Fibroblast of lung (primary cell): ENCODE measurements around the gene APOBEC4. TPM values are rescaled to one million over a fixed set of nuclear protein-coding genes. Genes with fewer than 3 reads are reported as not detected.

Source experiments
- DNase-seq, 2 donors: peaks; one replicate each; pipeline versions ENCODE4 v3.0.0 to v3.0.0-alpha.2; 2010; ENCODE audit warnings: low read depth in 2 of 2
- H2AFZ ChIP-seq: 2 replicates; pipeline ENCODE4 v1.5.1; 2012; ENCODE audit warnings: low read length, control low read depth, inconsistent platforms
- H3K27ac ChIP-seq: 2 replicates; pipeline ENCODE4 v1.5.1; 2011; ENCODE audit warnings: low read length, control low read depth; ENCODE audit not compliant: insufficient read depth
- H3K27me3 ChIP-seq: 2 replicates; pipeline ENCODE4 v1.5.1; 2011; ENCODE audit warnings: mild to moderate bottlenecking, low read length; ENCODE audit not compliant: control insufficient read depth, insufficient read depth
- H3K36me3 ChIP-seq: 2 replicates; pipeline ENCODE4 v1.5.1; 2011; ENCODE audit warnings: low read length; ENCODE audit not compliant: control insufficient read depth, insufficient read depth
- H3K4me1 ChIP-seq: 2 replicates; pipeline ENCODE4 v1.5.1; 2011; ENCODE audit warnings: low read length; ENCODE audit not compliant: control insufficient read depth, insufficient read depth; ENCODE audit errors: extremely low read depth
- H3K4me2 ChIP-seq: 2 replicates; pipeline ENCODE4 v1.5.1; 2011; ENCODE audit warnings: low read length, control low read depth; ENCODE audit not compliant: insufficient read depth; ENCODE audit errors: extremely low read depth
- H3K4me3 ChIP-seq, 4 experiments: fragments of 200-600 bp in 1 of 4; sonication (generic) in 1 of 4; replicated peaks in 1 of 4; 2 replicates each; pipeline ENCODE4 v1.5.1; 2011 to 2016; ENCODE audit warnings: low read length in 4 of 4, low read depth in 3 of 4, mild to moderate bottlenecking in 3 of 4, control low read depth in 2 of 4, inconsistent platforms in 1 of 4, mixed read lengths in 1 of 4; ENCODE audit not compliant: insufficient read depth in 1 of 4; ENCODE audit errors: control extremely low read depth in 1 of 4
- H3K79me2 ChIP-seq: 2 replicates; pipeline ENCODE4 v1.5.1; 2012; ENCODE audit warnings: mild to moderate bottlenecking, low read length, inconsistent platforms; ENCODE audit not compliant: control insufficient read depth, insufficient read depth
- H3K9ac ChIP-seq: 2 replicates; pipeline ENCODE4 v1.5.1; 2011; ENCODE audit warnings: mild to moderate bottlenecking, low read length, control low read depth; ENCODE audit not compliant: insufficient read depth
- H3K9me3 ChIP-seq: 2 replicates; pipeline ENCODE4 v1.5.1; 2012; ENCODE audit warnings: low read depth, low read length; ENCODE audit not compliant: control insufficient read depth, insufficient read depth
- H4K20me1 ChIP-seq: 2 replicates; pipeline ENCODE4 v1.5.1; 2011; ENCODE audit warnings: low read length; ENCODE audit not compliant: control insufficient read depth, insufficient read depth; ENCODE audit errors: extremely low read depth
- EZH2 ChIP-seq: IDR thresholded peaks from 2 replicates; pipeline ENCODE4 v1.5.1; 2012; ENCODE audit warnings: low read length, control low read depth, mild to moderate bottlenecking; ENCODE audit errors: missing control alignments
- polyA plus RNA-seq, 2 donors: library from polyadenylated mRNA; depleted of rRNA in 1 of 2; stranded (reverse) in 1 of 2; unstranded in 1 of 2; fragments of >200 nt; gene quantifications; 2 replicates each; pipeline ENCODE4 v1.2.1, GENCODE V29; 2011 to 2012; ENCODE audit warnings: missing spikeins in 1 of 2
- total RNA-seq: library from RNA; depleted of rRNA; stranded (reverse); fragments of >200 nt; gene quantifications from 2 replicates; pipeline ENCODE4 v1.2.1, GENCODE V29; 2014
- TF ChIP-seq, protein P1 (sequence below), 2 donors: IDR thresholded peaks in 1 of 2; conservative IDR thresholded peaks in 1 of 2; 1 replicate in 1 of 2; 2 replicates in 1 of 2; pipeline ENCODE4 v1.5.1; 2011 to 2012; ENCODE audit warnings: low read length in 2 of 2, control low read depth in 1 of 2, inconsistent platforms in 1 of 2, low read depth in 1 of 2, mild to moderate bottlenecking in 1 of 2

Gene APOBEC4
- total and polyA plus RNA-seq, 2 donors (not counting 1 experiment from before 2014, with no cell fraction given) = not detected

DNA sequence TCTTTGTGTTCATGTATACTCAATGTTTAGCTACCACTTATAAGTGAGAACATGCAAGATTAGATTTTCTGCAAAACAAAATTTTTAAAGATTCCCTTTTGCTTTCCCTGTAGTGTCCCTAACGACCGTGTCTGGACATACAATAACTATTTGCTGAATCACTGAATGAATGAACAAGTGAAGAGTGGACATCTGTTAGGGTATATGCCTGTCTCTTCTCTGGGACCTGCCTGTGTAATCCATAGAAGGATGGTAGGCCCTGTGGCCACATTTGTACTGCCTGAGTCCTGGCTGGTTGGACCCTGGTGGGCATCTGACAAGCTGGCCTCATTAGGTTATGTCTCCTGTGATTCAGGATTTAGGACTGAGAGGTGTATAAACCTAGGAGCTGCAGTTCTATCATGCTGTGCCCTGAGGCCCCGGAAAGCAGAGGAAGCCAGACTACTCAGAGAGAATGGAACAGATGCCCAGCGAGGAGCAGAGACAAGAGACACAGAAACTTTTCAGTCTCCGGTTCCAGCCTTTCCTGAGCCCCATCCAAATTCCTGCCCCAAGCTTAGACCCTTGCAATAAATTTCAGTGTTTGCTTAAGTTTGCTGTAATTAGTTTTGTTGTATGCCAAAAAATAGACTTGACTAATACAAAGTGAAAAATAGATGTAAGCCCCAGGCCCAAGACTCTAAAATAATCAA lies 55.3 kb downstream of the APOBEC4 start:
- no peaks in the 10 kb centered on the region for H3K36me3 ChIP-seq
- H3K27ac ChIP-seq = no peak overlapping the region
- H3K27me3 ChIP-seq = no peaks in the 10 kb centered on the region
- H3K4me2 ChIP-seq = no peak overlapping the region
- TF ChIP-seq, protein P1, sequence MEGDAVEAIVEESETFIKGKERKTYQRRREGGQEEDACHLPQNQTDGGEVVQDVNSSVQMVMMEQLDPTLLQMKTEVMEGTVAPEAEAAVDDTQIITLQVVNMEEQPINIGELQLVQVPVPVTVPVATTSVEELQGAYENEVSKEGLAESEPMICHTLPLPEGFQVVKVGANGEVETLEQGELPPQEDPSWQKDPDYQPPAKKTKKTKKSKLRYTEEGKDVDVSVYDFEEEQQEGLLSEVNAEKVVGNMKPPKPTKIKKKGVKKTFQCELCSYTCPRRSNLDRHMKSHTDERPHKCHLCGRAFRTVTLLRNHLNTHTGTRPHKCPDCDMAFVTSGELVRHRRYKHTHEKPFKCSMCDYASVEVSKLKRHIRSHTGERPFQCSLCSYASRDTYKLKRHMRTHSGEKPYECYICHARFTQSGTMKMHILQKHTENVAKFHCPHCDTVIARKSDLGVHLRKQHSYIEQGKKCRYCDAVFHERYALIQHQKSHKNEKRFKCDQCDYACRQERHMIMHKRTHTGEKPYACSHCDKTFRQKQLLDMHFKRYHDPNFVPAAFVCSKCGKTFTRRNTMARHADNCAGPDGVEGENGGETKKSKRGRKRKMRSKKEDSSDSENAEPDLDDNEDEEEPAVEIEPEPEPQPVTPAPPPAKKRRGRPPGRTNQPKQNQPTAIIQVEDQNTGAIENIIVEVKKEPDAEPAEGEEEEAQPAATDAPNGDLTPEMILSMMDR (conservative IDR thresholded peaks at IDR 0.05 in 1 of 2, IDR thresholded peaks at IDR 0.05 in 1 of 2; ENCODE audit: low read depth in 1 of 2, low read length in 2 of 2) = no peak
- TF ChIP-seq EZH2 = no peak
- no peak overlapping the region for H3K4me3 ChIP-seq
- H3K79me2 ChIP-seq = no peaks in the 10 kb centered on the region
- H2AFZ ChIP-seq = no peak overlapping the region
- no peaks in the 10 kb centered on the region for H4K20me1 ChIP-seq
- no peak for DNase-seq
- no peaks in the 10 kb centered on the region for H3K4me1 ChIP-seq
- H3K9me3 ChIP-seq = no peaks in the 10 kb centered on the region
- no peak overlapping the region for H3K9ac ChIP-seq

DNA sequence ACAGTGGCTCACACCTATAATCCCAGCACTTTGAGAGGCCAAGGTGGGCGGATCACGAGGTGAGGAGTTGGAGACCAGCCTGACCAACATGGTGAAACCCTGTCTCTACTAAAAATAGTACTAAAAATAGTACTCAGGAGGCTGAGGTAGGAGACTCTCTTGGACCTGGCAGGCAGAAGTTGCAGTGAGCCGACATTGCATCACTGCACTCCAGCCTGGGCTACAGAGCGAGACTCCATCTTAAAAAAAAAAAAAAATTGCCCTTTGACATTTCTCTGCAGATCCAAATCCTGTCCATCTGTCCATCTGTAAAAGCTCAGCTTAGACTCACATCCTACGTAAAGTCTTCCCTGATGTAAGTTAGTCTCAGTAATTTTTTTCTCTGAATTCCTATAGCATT lies 56.6 kb downstream of the APOBEC4 start:
- Histone ChIP-seq H3K36me3 (no peaks in the 10 kb centered on the region), H3K27me3 (no peaks in the 10 kb centered on the region), H2AFZ (no peak overlapping the region), H3K27ac (no peak overlapping the region), H3K9me3 (no peaks in the 10 kb centered on the region), H3K4me2 (no peak overlapping the region), H3K9ac (no peak overlapping the region), H3K4me1 (no peaks in the 10 kb centered on the region), H4K20me1 (no peaks in the 10 kb centered on the region), H3K4me3 (no peak overlapping the region), H3K79me2 (no peaks in the 10 kb centered on the region)
- DNase-seq = no peak
- TF ChIP-seq, protein P1 (conservative IDR thresholded peaks at IDR 0.05 in 1 of 2, IDR thresholded peaks at IDR 0.05 in 1 of 2; ENCODE audit: low read depth in 1 of 2, low read length in 2 of 2) = no peak
- TF ChIP-seq EZH2 = no peak

Other genes starting within 250 kb of the APOBEC4 start
- under 0.01 TPM in 2 replicates for gene NMNAT2, start 234.9 kb downstream of the APOBEC4 start, total RNA-seq
- 0.02 and 0.61 TPM in 2 replicates for gene NMNAT2, start 234.9 kb downstream of the APOBEC4 start, polyA plus RNA-seq
- 16.2 and 23.1 TPM in 2 replicates for gene SMG7, start 180.8 kb downstream of the APOBEC4 start, total RNA-seq
- 30.7 and 31.0 TPM in 2 replicates for gene SMG7, start 180.8 kb downstream of the APOBEC4 start, polyA plus RNA-seq
- gene NCF2, start 62.9 kb downstream of the APOBEC4 start, total RNA-seq = 0.77 and 2.6 TPM in 2 replicates
- 0.43 and 1.2 TPM in 2 replicates for gene NCF2, start 62.9 kb downstream of the APOBEC4 start, polyA plus RNA-seq
- 83.5 and 142 TPM in 2 replicates for gene ARPC5, start 17.5 kb downstream of the APOBEC4 start, total RNA-seq
- 242 and 350 TPM in 2 replicates for gene ARPC5, start 17.5 kb downstream of the APOBEC4 start, polyA plus RNA-seq
- gene RGL1, start 151.8 kb upstream of the APOBEC4 start, total RNA-seq = 16.2 and 17.2 TPM in 2 replicates
- 21.4 and 21.9 TPM in 2 replicates for gene RGL1, start 151.8 kb upstream of the APOBEC4 start, polyA plus RNA-seq